Natural killer cell (primary cell): ENCODE results near the gene MRPS27. TPM values are rescaled to one million over a fixed set of nuclear protein-coding genes. Genes with fewer than 3 reads are reported as not detected.
"Not testable (repeated sequence)": the region's sequence is repeated elsewhere in the genome, so short reads cannot be mapped to it uniquely, and the experiment has no call there.

Experiments
- ATAC-seq, 3 donors: fragments of 150-1000 bp in 2 of 3; fragments of 200-7000 bp in 1 of 3; cut with Tn5 transposase; 1 replicate in 1 of 3; 2 replicates in 2 of 3; pipeline ENCODE4 v1.10.0; 2021; ENCODE audit warnings: mild to moderate bottlenecking in 2 of 3, moderate library complexity in 2 of 3
- DNase-seq, 2 donors: peaks; one replicate each; pipeline versions ENCODE4 v3.0.0 to v3.0.0-alpha.2; 2013 to 2021; ENCODE audit warnings: mixed read lengths in 1 of 2
- H3K27ac ChIP-seq: one replicate; pipeline ENCODE4 v1.5.1; 2013; ENCODE audit warnings: mild to moderate bottlenecking, low read length
- H3K27me3 ChIP-seq: one replicate; pipeline ENCODE4 v1.6.1; 2013; ENCODE audit warnings: low read length; ENCODE audit not compliant: control insufficient read depth, insufficient read depth
- H3K36me3 ChIP-seq: one replicate; pipeline ENCODE4 v1.6.1; 2013; ENCODE audit warnings: low read length; ENCODE audit not compliant: control insufficient read depth, insufficient read depth
- H3K4me1 ChIP-seq: one replicate; pipeline ENCODE4 v1.6.1; 2013; ENCODE audit warnings: low read length; ENCODE audit not compliant: control insufficient read depth, insufficient read depth
- H3K4me3 ChIP-seq: one replicate; pipeline ENCODE4 v1.5.1; 2013; ENCODE audit warnings: low read length
- H3K9me3 ChIP-seq: one replicate; pipeline ENCODE4 v1.6.1; 2013; ENCODE audit warnings: low read length; ENCODE audit not compliant: control insufficient read depth, insufficient read depth
- H3K27ac Mint-ChIP-seq, 2 donors: one replicate each; pipeline ENCODE4 v1.8.0; 2022; ENCODE audit warnings: mild to moderate bottlenecking in 2 of 2, mixed read lengths in 2 of 2, moderate library complexity in 1 of 2
- H3K27me3 Mint-ChIP-seq, 2 donors: one replicate each; pipeline ENCODE4 v1.8.0; 2022; ENCODE audit warnings: low read depth in 2 of 2, mixed read lengths in 2 of 2
- H3K36me3 Mint-ChIP-seq: one replicate; pipeline ENCODE4 v1.8.0; 2022; ENCODE audit warnings: mixed read lengths
- H3K4me1 Mint-ChIP-seq, 2 donors: one replicate each; pipeline ENCODE4 v1.8.0; 2022; ENCODE audit warnings: mixed read lengths in 2 of 2
- H3K4me3 Mint-ChIP-seq: one replicate; pipeline ENCODE4 v1.8.0; 2022; ENCODE audit warnings: mild to moderate bottlenecking, moderate library complexity, mixed read lengths
- H3K9me3 Mint-ChIP-seq, 2 donors: one replicate each; pipeline ENCODE4 v1.8.0; 2022; ENCODE audit warnings: mixed read lengths in 2 of 2
- CTCF ChIP-seq: fragments of 200-600 bp; IDR thresholded peaks from one replicate; pipeline ENCODE4 v1.8.0; 2022; ENCODE audit warnings: antibody characterized with exemption
- WGBS: methylation state at CpG from one replicate; pipeline ENCODE4 v1.1.7; 2013; ENCODE audit warnings: missing lambda C conversion rate; ENCODE audit not compliant: insufficient coverage; 5-methylcytosine and 5-hydroxymethylcytosine counted together
- intact Hi-C: fragments of 100-400 bp; cut with micrococcal nuclease; formaldehyde crosslinking; loops from one replicate; pipeline ENCODE4 v1.14.2; 2022
- total RNA-seq, 4 donors: library from RNA; stranded (reverse); fragments of 120-200 nt in 1 of 4; gene quantifications; one replicate each; pipeline versions ENCODE4 v1.2.3 to v1.2.4, GENCODE V29; 2013 to 2022

Gene MRPS27
- total RNA-seq, 3 donors from 2014 or later (not counting 1 experiment from before 2014, with no cell fraction given) = 25.5 to 36.5 (median 36.3) TPM

GRCh38 chr5:72179028-72179815 lies 140.8 kb downstream of the MRPS27 start:
- H3K27ac ChIP-seq = no peak overlapping the region
- Mint-ChIP-seq H3K9me3 (no peaks in the 10 kb centered on the region), H3K36me3 (no peaks in the 10 kb centered on the region), H3K27ac (no peak overlapping the region), H3K27me3 (peaks cover 32 to 66% of the 10 kb centered on the region in 2 donors), H3K4me3 (no peak overlapping the region), H3K4me1 (no peaks in the 10 kb centered on the region)
- intact Hi-C loops = no loop called here
- no peaks in the 10 kb centered on the region for H3K4me1 ChIP-seq
- no peaks in the 10 kb centered on the region for H3K9me3 ChIP-seq
- ATAC-seq (no peak), DNase-seq (no peak)
- peaks cover 2% of the 10 kb centered on the region for H3K27me3 ChIP-seq
- no peaks in the 10 kb centered on the region for H3K36me3 ChIP-seq
- no peak overlapping the region for H3K4me3 ChIP-seq
- TF ChIP-seq CTCF = no peak
- 88% methylated on average over 29 of the region's 29 CpGs for WGBS

GRCh38 chr5:72177538-72177937 lies 142.5 kb downstream of the MRPS27 start:
- TF ChIP-seq CTCF = no peak
- peaks cover 2% of the 10 kb centered on the region for H3K27me3 ChIP-seq
- no peaks in the 10 kb centered on the region for H3K4me1 Mint-ChIP-seq
- no peaks in the 10 kb centered on the region for H3K9me3 Mint-ChIP-seq
- no peak for DNase-seq
- no peaks in the 10 kb centered on the region for H3K36me3 ChIP-seq
- H3K9me3 ChIP-seq = no peaks in the 10 kb centered on the region
- H3K4me3 Mint-ChIP-seq = no peak overlapping the region
- intact Hi-C loops = no loop called here
- no peak overlapping the region for H3K27ac ChIP-seq
- no peaks in the 10 kb centered on the region for H3K36me3 Mint-ChIP-seq
- H3K27ac Mint-ChIP-seq = no peak overlapping the region
- H3K27me3 Mint-ChIP-seq = peaks cover 21 to 58% of the 10 kb centered on the region in 2 donors
- no peak for ATAC-seq
- no peak overlapping the region for H3K4me3 ChIP-seq
- H3K4me1 ChIP-seq = no peaks in the 10 kb centered on the region
- WGBS = 100% methylated on average over 1 of the region's 3 CpGs

- peaks cover 3% of the 10 kb centered on the region for H3K27me3 ChIP-seq
- ATAC-seq = no peak
- H3K27ac Mint-ChIP-seq = no peak overlapping the region
- no peak for TF ChIP-seq CTCF
- no peak for DNase-seq
- H3K4me1 Mint-ChIP-seq = no peaks in the 10 kb centered on the region
- H3K27ac ChIP-seq = no peak overlapping the region
- no peaks in the 10 kb centered on the region for H3K9me3 ChIP-seq
- no peak overlapping the region for H3K4me3 Mint-ChIP-seq
- no peaks in the 10 kb centered on the region for H3K36me3 ChIP-seq
- no peaks in the 10 kb centered on the region for H3K9me3 Mint-ChIP-seq
- no peaks in the 10 kb centered on the region for H3K36me3 Mint-ChIP-seq
- intact Hi-C loops = no loop called here
- H3K4me1 ChIP-seq = no peaks in the 10 kb centered on the region
- peaks cover 18 to 52% of the 10 kb centered on the region in 2 donors for H3K27me3 Mint-ChIP-seq
- no peak overlapping the region for H3K4me3 ChIP-seq
- WGBS = 98% methylated on average over 4 of the region's 4 CpGs
Observed at GRCh38 chr5:72172786-72173185, 147.3 kb downstream of the MRPS27 start.

- H3K4me1 ChIP-seq = no peaks in the 10 kb centered on the region
- no peak overlapping the region for H3K27ac ChIP-seq
- no peak for ATAC-seq
- Mint-ChIP-seq H3K4me1 (no peaks in the 10 kb centered on the region), H3K36me3 (no peaks in the 10 kb centered on the region), H3K4me3 (no peak overlapping the region), H3K27me3 (peaks cover 22 to 55% of the 10 kb centered on the region in 2 donors), H3K27ac (no peak overlapping the region), H3K9me3 (no peaks in the 10 kb centered on the region)
- no peak for DNase-seq
- intact Hi-C loops = no loop called here
- no peak overlapping the region for H3K4me3 ChIP-seq
- H3K36me3 ChIP-seq = no peaks in the 10 kb centered on the region
- H3K27me3 ChIP-seq = peaks cover 3% of the 10 kb centered on the region
- TF ChIP-seq CTCF = no peak
- no peaks in the 10 kb centered on the region for H3K9me3 ChIP-seq
- WGBS = 66% methylated on average over 4 of the region's 6 CpGs
Observed at GRCh38 chr5:72171667-72172066, 148.4 kb downstream of the MRPS27 start.

- H3K4me3 ChIP-seq, H3K9me3 ChIP-seq, H3K27ac Mint-ChIP-seq, H3K27me3 ChIP-seq, H3K4me1 ChIP-seq, H3K4me3 Mint-ChIP-seq, H3K27ac ChIP-seq, H3K4me1 Mint-ChIP-seq, ATAC-seq, intact Hi-C loops, H3K9me3 Mint-ChIP-seq, DNase-seq, H3K36me3 Mint-ChIP-seq, H3K36me3 ChIP-seq: not testable (repeated sequence)
- H3K27me3 Mint-ChIP-seq = peaks cover 25 to 59% of the 10 kb centered on the region in 2 donors
- WGBS = 82% methylated on average over 3 of the region's 3 CpGs
Observed at GRCh38 chr5:72171181-72171580, 148.9 kb downstream of the MRPS27 start.
